GM18508 (cell line): Measurements from ENCODE around the gene HMGXB4.
A peak's percentile ranks its signal among the peaks of the same experiment; 100 is the strongest.

ENCODE experiments used
- ATAC-seq: cut with Tn5 transposase; IDR thresholded peaks from one replicate; pipeline ENCODE4 v1.9.1; 2021; ENCODE audit warnings: moderate number of reproducible peaks; ENCODE audit not compliant: insufficient read depth, unreplicated experiment

The HMGXB4 gene

GRCh38 chr22:35253946-35254345 is 3.3 kb upstream of the HMGXB4 start:
- no peak for ATAC-seq

- ATAC-seq, result peak; percentile 29
Measured at GRCh38 chr22:35257002-35257320, 332 bp upstream of the HMGXB4 start.

DNA sequence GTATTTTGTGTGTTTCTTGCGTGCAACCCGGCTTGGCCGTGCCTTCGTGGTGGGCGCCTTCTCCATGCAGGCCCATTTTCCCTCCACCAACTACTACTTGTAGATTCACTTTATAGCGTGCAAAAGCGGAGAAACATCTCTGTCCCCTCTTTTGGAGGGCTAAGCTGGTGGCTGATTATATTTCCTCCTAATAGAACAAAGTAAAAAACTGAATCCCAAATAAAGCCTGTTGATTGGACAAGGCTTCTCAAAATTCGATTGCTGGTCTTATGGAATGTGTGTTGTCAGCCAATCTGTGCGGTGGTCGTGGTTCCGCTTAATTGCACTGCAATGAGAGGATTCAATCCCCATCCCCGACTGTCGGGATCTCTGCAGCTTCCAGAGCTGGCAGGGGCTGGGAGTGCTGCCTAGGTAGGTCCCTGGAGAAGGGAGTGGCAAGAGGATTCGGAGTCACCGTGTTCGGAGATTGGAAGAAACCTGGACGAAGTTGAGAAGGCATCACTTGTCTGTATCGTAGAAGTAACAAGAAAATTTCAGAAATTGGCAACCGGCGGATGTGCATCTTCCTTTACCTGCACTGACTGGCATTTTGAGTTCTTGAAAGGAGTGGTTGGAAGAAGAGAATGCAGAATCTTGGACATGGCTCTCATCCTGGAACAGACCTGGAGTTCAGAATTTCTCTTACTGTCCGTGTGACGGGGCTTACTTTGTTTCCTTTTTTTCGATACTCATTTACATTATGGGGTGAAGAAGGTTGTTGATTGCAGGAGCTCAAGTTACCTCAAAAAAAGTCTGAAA is 1.1 kb downstream of the HMGXB4 start:
- no peak for ATAC-seq

GRCh38 chr22:35264986-35265385 is 7.7 kb downstream of the HMGXB4 start:
- no peak for ATAC-seq

- ATAC-seq, result no peak
Measured at GRCh38 chr22:35266277-35266676, 9.0 kb downstream of the HMGXB4 start.

DNA sequence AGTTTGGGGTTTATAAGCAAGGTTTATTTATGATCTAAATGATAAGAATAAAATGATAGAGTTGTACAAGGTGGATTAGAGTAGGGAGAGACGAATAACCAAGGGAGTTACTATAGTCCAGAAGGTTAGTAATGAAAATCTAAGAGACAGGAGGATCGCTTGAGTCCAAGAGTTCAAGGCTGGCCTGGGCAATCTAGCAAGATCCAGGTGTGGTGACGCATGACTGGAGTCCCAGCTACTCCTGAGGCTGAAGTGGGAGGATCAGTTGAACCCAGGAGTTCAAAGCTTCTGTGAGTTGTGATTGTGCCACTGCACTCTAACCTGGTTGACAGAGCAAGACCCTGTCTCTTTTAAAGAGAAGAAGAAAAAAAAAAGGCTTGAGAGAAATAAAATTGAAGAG is 12.3 kb downstream of the HMGXB4 start:
- no peak for ATAC-seq

DNA sequence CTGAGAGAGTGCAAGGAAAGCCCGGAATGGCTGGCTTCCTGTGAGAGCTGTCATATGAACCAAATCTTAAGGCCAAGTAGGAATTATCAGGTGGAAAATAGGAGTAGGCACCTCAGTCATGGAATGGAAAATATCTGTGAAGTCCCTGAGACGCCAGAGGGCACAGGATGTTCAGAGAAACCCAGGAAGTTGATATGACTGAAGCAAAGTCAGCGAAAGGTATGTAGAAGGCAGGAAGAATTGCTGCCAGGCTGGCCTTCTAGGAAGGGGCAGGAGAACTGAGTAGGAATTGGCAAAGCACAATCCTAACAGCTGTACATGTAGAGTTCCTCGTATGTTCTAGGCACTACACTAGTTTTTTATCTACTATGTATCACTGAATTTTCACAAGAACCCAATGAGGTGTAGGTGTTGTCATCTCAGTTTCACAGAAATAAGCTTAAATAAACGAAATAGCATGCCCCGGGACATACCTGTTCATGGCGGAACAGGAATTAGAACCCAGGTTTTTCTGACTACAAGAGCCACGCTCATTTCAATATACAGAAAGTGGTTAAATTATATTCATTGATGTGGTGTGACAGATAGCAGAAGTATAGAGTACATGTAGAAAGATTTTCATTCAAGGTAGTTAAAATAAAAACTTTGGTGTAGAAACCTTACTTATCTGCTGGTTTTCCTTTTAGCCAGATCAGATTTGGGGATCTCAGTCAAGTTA is 17.0 kb downstream of the HMGXB4 start:
- ATAC-seq, result no peak

GRCh38 chr22:35275580-35275979 is 18.3 kb downstream of the HMGXB4 start:
- no peak for ATAC-seq

- no peak for ATAC-seq
Measured at GRCh38 chr22:35276019-35276418, 18.7 kb downstream of the HMGXB4 start.

DNA sequence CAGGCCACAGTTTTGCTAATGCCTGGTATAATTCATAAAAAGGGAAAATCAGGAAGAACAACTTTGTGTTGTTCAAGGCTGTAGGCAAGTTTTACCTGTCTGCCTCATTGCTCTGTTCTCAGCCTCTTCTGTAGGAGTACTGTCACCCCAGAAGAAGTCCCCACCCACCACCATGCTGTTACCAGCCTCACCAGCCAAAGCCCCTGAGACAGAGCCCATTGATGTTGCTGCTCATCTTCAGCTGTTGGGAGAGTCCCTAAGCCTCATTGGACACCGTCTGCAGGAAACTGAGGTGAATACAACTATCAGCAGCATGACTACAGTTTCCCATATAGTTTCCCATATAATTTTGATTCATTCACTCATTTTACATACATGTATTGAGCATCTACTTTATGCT is 30.8 kb downstream of the HMGXB4 start:
- ATAC-seq, result no peak

- no peak for ATAC-seq
Measured at GRCh38 chr22:35292786-35293185, 35.5 kb downstream of the HMGXB4 start.

DNA sequence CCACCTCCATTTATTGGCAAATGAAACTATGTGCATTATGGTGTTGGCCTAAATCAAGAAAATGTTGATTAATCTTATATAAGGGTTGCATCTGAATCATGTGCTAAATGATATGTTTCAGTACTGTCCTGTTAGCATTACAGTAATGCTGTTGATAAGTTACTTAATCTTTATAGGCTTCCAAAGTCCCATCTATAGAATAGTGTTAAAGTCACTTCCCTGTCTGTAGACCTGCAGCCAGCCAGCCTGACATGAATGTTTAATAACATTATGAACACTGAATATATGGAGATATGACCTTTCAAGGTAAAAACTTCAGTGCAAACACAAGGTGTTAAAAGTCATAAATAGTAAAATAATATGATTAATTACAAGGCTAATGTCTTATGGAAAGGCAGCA is 38.8 kb downstream of the HMGXB4 start:
- no peak for ATAC-seq

DNA sequence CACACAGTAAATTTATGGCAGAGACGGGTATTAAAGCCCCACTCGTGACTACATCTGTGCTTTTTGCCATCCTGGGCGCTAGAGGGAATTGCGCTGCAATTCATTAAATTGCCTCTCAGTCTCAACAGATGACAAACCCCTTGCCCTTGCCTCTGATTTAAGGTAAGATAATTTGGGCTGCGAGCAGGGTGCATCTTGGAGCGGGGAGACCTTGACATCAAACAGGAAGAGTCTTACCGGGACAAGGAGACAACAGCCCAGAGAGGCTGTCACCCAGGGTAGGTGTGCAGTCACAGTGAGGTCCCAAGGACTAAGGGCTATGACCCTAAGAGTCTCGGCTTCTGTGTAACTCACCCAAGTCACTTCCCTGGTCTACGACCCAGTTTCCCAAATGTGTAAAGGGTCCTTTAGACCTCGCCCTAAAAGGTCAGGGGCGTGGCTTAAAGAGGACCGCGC is 42.0 kb downstream of the HMGXB4 start:
- peak; percentile 4 for ATAC-seq

- peak; percentile 93 for ATAC-seq
Measured at GRCh38 chr22:35299673-35300499, 42.6 kb downstream of the HMGXB4 start, which contains the start of gene TOM1. TOM1 (plus strand) TSS chr22:35299894; CDS start chr22:35299929, 35 bp downstream.

DNA sequence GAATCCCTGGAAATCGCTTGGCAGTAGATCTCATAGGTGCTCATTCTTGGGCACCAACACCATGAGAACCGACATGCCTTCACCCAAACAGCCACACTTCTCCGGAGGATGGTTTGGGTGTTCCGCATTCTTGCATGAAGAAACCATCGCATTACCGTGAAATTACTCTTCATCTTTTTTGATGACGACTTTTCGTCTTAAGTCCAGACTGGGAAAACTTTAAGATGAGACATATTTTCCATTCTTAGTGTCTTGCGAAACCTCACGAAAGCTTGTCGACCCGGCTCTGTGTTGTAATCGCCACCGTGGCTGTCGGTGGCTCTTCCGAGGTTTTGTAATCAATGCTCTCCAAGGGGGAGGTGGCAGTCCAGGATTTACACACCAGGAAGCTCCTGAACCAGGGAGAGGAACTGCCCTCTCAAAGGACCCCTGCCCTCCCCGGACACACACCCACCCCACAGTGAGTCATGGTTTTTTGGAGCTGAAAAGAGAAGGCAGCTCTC is 44.1 kb downstream of the HMGXB4 start:
- ATAC-seq, result no peak

- no peak for ATAC-seq
Measured at GRCh38 chr22:35303029-35303624, 45.8 kb downstream of the HMGXB4 start.

- no peak for ATAC-seq
Measured at GRCh38 chr22:35305525-35306070, 48.3 kb downstream of the HMGXB4 start.

GRCh38 chr22:35306350-35306967 is 49.2 kb downstream of the HMGXB4 start:
- no peak for ATAC-seq

GRCh38 chr22:35307372-35307771 is 50.1 kb downstream of the HMGXB4 start:
- no peak for ATAC-seq

- ATAC-seq, result no peak
Measured at GRCh38 chr22:35307892-35308291, 50.6 kb downstream of the HMGXB4 start.
